Caco-2 (cell line): ENCODE measurements around the gene ANO1. TPM values are rescaled to one million over a fixed set of nuclear protein-coding genes. Genes with fewer than 3 reads are reported as not detected.

Experiments
- BruUV-seq: library from RNA; stranded (reverse); fragments of 400-500 nt; replicated peaks from 2 replicates; lab custom pipeline; 2021; lab: Mats Ljungman, UMichigan
- CTCF ChIA-PET: fragments of 300-600 bp; sonication (Branson Sonifier 250); formaldehyde crosslinking; loops from one replicate; lab custom pipeline; 2022; ENCODE audit warnings: antibody characterized with exemption; lab: Charles Lee
- POLR2A ChIA-PET: fragments of 300-600 bp; sonication (Branson Sonifier 250); formaldehyde crosslinking; loops from one replicate; lab custom pipeline; 2022; ENCODE audit warnings: antibody characterized with exemption; lab: Charles Lee
- DNase-seq, 2 experiments: peaks; one replicate each; pipeline versions ENCODE4 v3.0.0 to v3.0.0-alpha.2; 2020 to 2022
- H3K27me3 ChIP-seq: replicated peaks from 2 replicates; pipeline ENCODE4 v1.6.0; 2011; ENCODE audit warnings: low read length; ENCODE audit not compliant: control insufficient read depth, insufficient read depth
- H3K36me3 ChIP-seq: 2 replicates; pipeline ENCODE4 v1.5.1; 2011; ENCODE audit warnings: low read length; ENCODE audit not compliant: control insufficient read depth, insufficient read depth
- H3K4me1 ChIP-seq: fragments of 250-450 bp; sonication (Bioruptor Pico); 2 replicates; pipeline ENCODE4 v1.5.1; 2020; ENCODE audit warnings: mild to moderate bottlenecking
- H3K4me3 ChIP-seq: 2 replicates; pipeline ENCODE4 v1.5.1; 2011; ENCODE audit warnings: low read depth, mild to moderate bottlenecking, control low read depth, low read length
- H3K9me3 ChIP-seq: fragments of 250-450 bp; sonication (Bioruptor Pico); 2 replicates; pipeline ENCODE4 v1.5.1; 2020; ENCODE audit warnings: mild to moderate bottlenecking, moderate library complexity
- H3K27ac Mint-ChIP-seq: one replicate; pipeline ENCODE4 v1.8.0; 2022; ENCODE audit warnings: mixed read lengths; ENCODE audit not compliant: unreplicated experiment
- H3K27me3 Mint-ChIP-seq: one replicate; pipeline ENCODE4 v1.8.0; 2022; ENCODE audit warnings: mixed read lengths; ENCODE audit not compliant: insufficient read depth, unreplicated experiment
- H3K36me3 Mint-ChIP-seq: one replicate; pipeline ENCODE4 v1.8.0; 2022; ENCODE audit warnings: mild to moderate bottlenecking, mixed read lengths; ENCODE audit not compliant: insufficient read depth, unreplicated experiment
- H3K4me1 Mint-ChIP-seq: one replicate; pipeline ENCODE4 v1.8.0; 2022; ENCODE audit warnings: low read depth, mixed read lengths; ENCODE audit not compliant: unreplicated experiment
- H3K4me3 Mint-ChIP-seq: one replicate; pipeline ENCODE4 v1.8.0; 2022; ENCODE audit warnings: mild to moderate bottlenecking, moderate library complexity, mixed read lengths; ENCODE audit not compliant: unreplicated experiment
- H3K9me3 Mint-ChIP-seq: one replicate; pipeline ENCODE4 v1.8.0; 2022; ENCODE audit warnings: mixed read lengths; ENCODE audit not compliant: unreplicated experiment
- intact Hi-C: fragments of 100-400 bp; cut with micrococcal nuclease; formaldehyde crosslinking; loops from one replicate; pipeline ENCODE4 v1.10.0; 2022; ENCODE audit not compliant: unreplicated experiment
- total RNA-seq: library from RNA; stranded (reverse); gene quantifications from 2 replicates; pipeline ENCODE4 v1.2.3, GENCODE V29; 2022
- TF ChIP-seq, protein P1 (sequence below), 2 experiments: fragments of 200-600 bp in 1 of 2; IDR thresholded peaks; 1 replicate in 1 of 2; 2 replicates in 1 of 2; pipeline versions ENCODE4 v1.5.1 to v1.8.0; 2011 to 2022; ENCODE audit warnings: antibody characterized with exemption in 1 of 2, control low read depth in 1 of 2, inconsistent platforms in 1 of 2, low read depth in 1 of 2, low read length in 1 of 2, mild to moderate bottlenecking in 1 of 2, moderate library complexity in 1 of 2; ENCODE audit not compliant: insufficient read depth in 1 of 2, severe bottlenecking in 1 of 2, unreplicated experiment in 1 of 2

Gene ANO1
- total RNA-seq, 1 experiment from 2014 or later: 8.4 TPM

DNA sequence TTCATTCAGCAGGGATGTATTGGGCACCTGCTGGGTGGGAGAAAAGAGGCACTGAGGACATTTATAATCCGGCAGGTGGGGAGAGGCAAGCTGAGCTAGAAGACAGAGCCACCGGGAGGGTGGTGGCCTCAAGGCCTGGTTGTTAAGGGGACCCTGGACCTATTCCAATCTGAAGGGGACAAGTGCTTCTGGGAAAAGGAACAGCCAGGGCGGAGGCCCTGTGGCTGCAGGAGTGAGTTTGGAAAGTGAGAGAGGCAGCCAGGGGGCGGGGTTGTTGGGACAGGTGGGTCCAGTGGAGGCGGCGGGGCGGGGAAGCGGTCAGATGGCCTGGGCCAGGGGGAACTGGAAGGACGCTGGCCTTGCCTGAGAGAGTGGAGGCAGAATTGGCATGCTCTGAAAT, 29.1 kb downstream of the ANO1 start:
- H3K9me3 ChIP-seq: no peaks in the 10 kb centered on the region
- ChIA-PET CTCF (no interaction called here), POLR2A (no interaction called here)
- no peak overlapping the region for H3K4me3 ChIP-seq
- H3K4me1 ChIP-seq: peaks cover 7% of the 10 kb centered on the region; the same call in 1 of the 2 replicates
- Mint-ChIP-seq H3K27me3 (no peaks in the 10 kb centered on the region), H3K27ac (no peak overlapping the region), H3K4me3 (no peak overlapping the region), H3K4me1 (peaks cover 5% of the 10 kb centered on the region), H3K36me3 (no peaks in the 10 kb centered on the region), H3K9me3 (no peaks in the 10 kb centered on the region)
- TF ChIP-seq, protein P1, sequence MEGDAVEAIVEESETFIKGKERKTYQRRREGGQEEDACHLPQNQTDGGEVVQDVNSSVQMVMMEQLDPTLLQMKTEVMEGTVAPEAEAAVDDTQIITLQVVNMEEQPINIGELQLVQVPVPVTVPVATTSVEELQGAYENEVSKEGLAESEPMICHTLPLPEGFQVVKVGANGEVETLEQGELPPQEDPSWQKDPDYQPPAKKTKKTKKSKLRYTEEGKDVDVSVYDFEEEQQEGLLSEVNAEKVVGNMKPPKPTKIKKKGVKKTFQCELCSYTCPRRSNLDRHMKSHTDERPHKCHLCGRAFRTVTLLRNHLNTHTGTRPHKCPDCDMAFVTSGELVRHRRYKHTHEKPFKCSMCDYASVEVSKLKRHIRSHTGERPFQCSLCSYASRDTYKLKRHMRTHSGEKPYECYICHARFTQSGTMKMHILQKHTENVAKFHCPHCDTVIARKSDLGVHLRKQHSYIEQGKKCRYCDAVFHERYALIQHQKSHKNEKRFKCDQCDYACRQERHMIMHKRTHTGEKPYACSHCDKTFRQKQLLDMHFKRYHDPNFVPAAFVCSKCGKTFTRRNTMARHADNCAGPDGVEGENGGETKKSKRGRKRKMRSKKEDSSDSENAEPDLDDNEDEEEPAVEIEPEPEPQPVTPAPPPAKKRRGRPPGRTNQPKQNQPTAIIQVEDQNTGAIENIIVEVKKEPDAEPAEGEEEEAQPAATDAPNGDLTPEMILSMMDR (IDR thresholded peaks at IDR 0.05; ENCODE audit: insufficient read depth in 1 of 2, low read depth in 1 of 2, low read length in 1 of 2, severe bottlenecking in 1 of 2, unreplicated experiment in 1 of 2): no peak
- no TSS peak for BruUV-seq
- no peaks in the 10 kb centered on the region for H3K36me3 ChIP-seq
- intact Hi-C loops: no loop called here
- H3K27me3 ChIP-seq: no peaks in the 10 kb centered on the region
- DNase-seq: no peak

DNA sequence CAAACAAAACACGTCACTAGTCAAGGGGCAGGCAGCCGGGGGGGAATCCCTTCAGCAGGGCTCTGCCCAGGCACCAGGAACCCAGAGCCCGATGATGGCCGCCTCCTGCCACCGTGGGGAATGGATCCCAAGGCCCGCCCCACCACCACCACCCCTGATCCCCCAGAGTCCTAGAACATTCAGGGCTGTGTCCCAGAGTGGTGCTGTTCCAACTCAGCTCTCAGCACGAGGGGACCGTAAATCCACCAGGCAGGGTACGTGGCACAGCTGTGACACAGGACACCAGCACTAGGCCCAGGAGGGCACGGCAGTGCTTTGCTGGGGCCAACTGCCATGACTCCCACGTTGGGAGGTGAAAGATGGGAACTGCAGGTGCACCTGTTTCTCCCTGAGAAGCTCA, 29.6 kb downstream of the ANO1 start:
- intact Hi-C loops: no loop called here
- H3K36me3 Mint-ChIP-seq: no peaks in the 10 kb centered on the region
- H3K9me3 Mint-ChIP-seq: no peaks in the 10 kb centered on the region
- TF ChIP-seq, protein P1 (IDR thresholded peaks at IDR 0.05; ENCODE audit: insufficient read depth in 1 of 2, low read depth in 1 of 2, low read length in 1 of 2, severe bottlenecking in 1 of 2, unreplicated experiment in 1 of 2): no peak
- no peaks in the 10 kb centered on the region for H3K36me3 ChIP-seq
- H3K9me3 ChIP-seq: no peaks in the 10 kb centered on the region
- peaks cover 7% of the 10 kb centered on the region; the same call in 1 of the 2 replicates for H3K4me1 ChIP-seq
- H3K27me3 Mint-ChIP-seq: no peaks in the 10 kb centered on the region
- H3K27me3 ChIP-seq: no peaks in the 10 kb centered on the region
- ChIA-PET POLR2A (no interaction called here), CTCF (no interaction called here)
- H3K4me1 Mint-ChIP-seq: peaks cover 5% of the 10 kb centered on the region
- no peak overlapping the region for H3K4me3 ChIP-seq
- BruUV-seq: no TSS peak
- H3K27ac Mint-ChIP-seq: no peak overlapping the region
- no peak for DNase-seq
- no peak overlapping the region for H3K4me3 Mint-ChIP-seq

DNA sequence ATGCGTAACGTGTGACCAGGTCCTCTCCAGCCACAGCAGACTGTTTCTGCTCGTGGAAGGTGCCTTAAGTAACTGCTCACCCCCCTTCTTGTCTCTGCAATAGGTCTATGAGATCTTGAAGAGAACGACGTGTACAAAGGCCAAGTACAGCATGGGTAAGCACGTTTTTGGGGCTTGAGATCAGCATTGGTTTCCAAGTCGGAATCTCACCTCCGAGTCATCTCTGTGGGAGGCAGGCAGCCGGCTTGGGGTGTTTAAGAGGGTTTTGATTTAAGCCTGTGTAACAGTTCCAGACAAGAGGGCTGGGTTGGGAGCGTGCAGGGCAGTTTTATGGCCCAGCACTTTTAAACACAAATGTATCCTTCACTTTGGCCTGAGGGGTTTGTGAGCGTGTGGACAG, 30.1 kb downstream of the ANO1 start:
- H3K27ac Mint-ChIP-seq: no peak overlapping the region
- no TSS peak for BruUV-seq
- TF ChIP-seq, protein P1 (IDR thresholded peaks at IDR 0.05; ENCODE audit: insufficient read depth in 1 of 2, low read depth in 1 of 2, low read length in 1 of 2, severe bottlenecking in 1 of 2, unreplicated experiment in 1 of 2): no peak
- H3K36me3 Mint-ChIP-seq: no peaks in the 10 kb centered on the region
- CTCF ChIA-PET: no interaction called here
- peaks cover 7% of the 10 kb centered on the region; the same call in 1 of the 2 replicates for H3K4me1 ChIP-seq
- intact Hi-C loops: no loop called here
- peaks cover 5% of the 10 kb centered on the region for H3K4me1 Mint-ChIP-seq
- H3K4me3 ChIP-seq: no peak overlapping the region
- no peaks in the 10 kb centered on the region for H3K9me3 Mint-ChIP-seq
- no peaks in the 10 kb centered on the region for H3K36me3 ChIP-seq
- no peak for DNase-seq
- no peaks in the 10 kb centered on the region for H3K27me3 ChIP-seq
- POLR2A ChIA-PET: no interaction called here
- H3K27me3 Mint-ChIP-seq: no peaks in the 10 kb centered on the region
- no peaks in the 10 kb centered on the region for H3K9me3 ChIP-seq
- H3K4me3 Mint-ChIP-seq: no peak overlapping the region
